Endothelial cell of umbilical vein (primary cell): ENCODE results near the gene RBMS1. TPM values are rescaled to one million over a fixed set of nuclear protein-coding genes. Genes with fewer than 3 reads are reported as not detected.

Experiments used
- BruUV-seq: library from RNA; stranded (reverse); fragments of 400-500 nt; replicated peaks from 2 replicates; lab custom pipeline; 2021; lab: Mats Ljungman, UMichigan
- CTCF ChIA-PET: fragments of 300-600, 350-600 bp; sonication (Branson Sonifier 250); formaldehyde crosslinking; loops from one replicate; lab custom pipeline; 2021; ENCODE audit warnings: antibody characterized with exemption, inconsistent platforms; lab: Charles Lee
- POLR2A ChIA-PET: fragments of 300-600, 350-600 bp; sonication (Branson Sonifier 250); formaldehyde crosslinking; loops from one replicate; lab custom pipeline; 2021; ENCODE audit warnings: antibody characterized with exemption, inconsistent platforms; lab: Charles Lee
- DNase-seq: peaks from one replicate; pipeline ENCODE4 v3.0.0-alpha.2; 2011; ENCODE audit warnings: low read depth, low spot score
- FAIRE-seq: peaks from 2 replicates; lab custom pipeline; 2011; peaks lifted over from hg19 to GRCh38; lab: Jason Lieb, UNC
- H2AFZ ChIP-seq: 2 replicates; pipeline ENCODE4 v1.6.0; 2012; ENCODE audit warnings: low read depth, low read length, control low read depth, inconsistent platforms
- H3K27ac ChIP-seq: 2 replicates; pipeline ENCODE4 v1.5.1; 2011; ENCODE audit warnings: low read depth, mild to moderate bottlenecking, control low read depth, low read length, moderate library complexity; ENCODE audit not compliant: insufficient read depth
- H3K27me3 ChIP-seq, 2 experiments: 2 replicates each; pipeline versions ENCODE4 v1.6.0 to v1.6.1; 2011; ENCODE audit warnings: low read length in 2 of 2, mixed read lengths in 1 of 2; ENCODE audit not compliant: control insufficient read depth in 2 of 2, insufficient read depth in 2 of 2
- H3K36me3 ChIP-seq, 2 experiments: 2 replicates in 1 of 2; 3 replicates in 1 of 2; pipeline ENCODE4 v1.5.1; 2011; ENCODE audit warnings: low read length in 2 of 2, mild to moderate bottlenecking in 1 of 2, moderate library complexity in 1 of 2; ENCODE audit not compliant: control insufficient read depth in 2 of 2, insufficient read depth in 2 of 2; ENCODE audit errors: extremely low read depth in 1 of 2
- H3K4me1 ChIP-seq: 3 replicates; pipeline ENCODE4 v1.5.1; 2011; ENCODE audit warnings: mild to moderate bottlenecking, low read length; ENCODE audit not compliant: control insufficient read depth, insufficient read depth; ENCODE audit errors: extremely low read depth
- H3K4me2 ChIP-seq: 2 replicates; pipeline ENCODE4 v1.6.1; 2011; ENCODE audit warnings: low read length, control low read depth, mixed read lengths; ENCODE audit not compliant: insufficient read depth
- H3K4me3 ChIP-seq, 3 experiments: fragments of 200-600 bp in 1 of 3; sonication (generic), shearing (Covaris generic) in 1 of 3; replicated peaks in 1 of 3; 2 replicates each; pipeline ENCODE4 v1.5.1; 2011 to 2016; ENCODE audit warnings: control low read depth in 3 of 3, low read length in 3 of 3, mild to moderate bottlenecking in 2 of 3, inconsistent platforms in 1 of 3, low read depth in 1 of 3, moderate library complexity in 1 of 3; ENCODE audit not compliant: insufficient read depth in 1 of 3
- H3K79me2 ChIP-seq: 2 replicates; pipeline ENCODE4 v1.6.0; 2012; ENCODE audit warnings: low read length, inconsistent platforms; ENCODE audit not compliant: control insufficient read depth, insufficient read depth
- H3K9ac ChIP-seq: replicated peaks from 2 replicates; pipeline ENCODE3; 2011; ENCODE audit warnings: low read length, control low read depth; ENCODE audit not compliant: insufficient read depth; ENCODE audit errors: extremely low read depth
- H3K9me1 ChIP-seq: replicated peaks from 3 replicates; pipeline ENCODE4 v1.6.0; 2011; ENCODE audit warnings: mild to moderate bottlenecking, low read length; ENCODE audit not compliant: control insufficient read depth, insufficient read depth; ENCODE audit errors: extremely low read depth
- H3K9me3 ChIP-seq: replicated peaks from 2 replicates; pipeline ENCODE4 v1.5.1; 2012; ENCODE audit warnings: low read length, inconsistent platforms; ENCODE audit not compliant: control insufficient read depth, insufficient read depth
- H4K20me1 ChIP-seq: replicated peaks from 2 replicates; pipeline ENCODE3; 2011; ENCODE audit warnings: mild to moderate bottlenecking, low read length; ENCODE audit not compliant: control insufficient read depth, insufficient read depth; ENCODE audit errors: extremely low read depth
- CTCF ChIP-seq, 2 donors: IDR thresholded peaks; 1 replicate in 1 of 2; 2 replicates in 1 of 2; pipeline ENCODE4 v1.5.1; 2011; ENCODE audit warnings: low read length in 2 of 2, mild to moderate bottlenecking in 2 of 2, moderate library complexity in 2 of 2, control low read depth in 1 of 2, inconsistent platforms in 1 of 2, low read depth in 1 of 2; ENCODE audit not compliant: insufficient read depth in 1 of 2; ENCODE audit errors: extremely low read depth in 1 of 2
- EZH2 ChIP-seq: IDR thresholded peaks from 2 replicates; pipeline ENCODE4 v1.6.1; 2012; ENCODE audit warnings: borderline replicate concordance, low read depth, mild to moderate bottlenecking, moderate library complexity, low read length, inconsistent platforms; ENCODE audit not compliant: severe bottlenecking
- FOS ChIP-seq: IDR thresholded peaks from 2 replicates; pipeline ENCODE4 v1.6.1; 2011; ENCODE audit warnings: mild to moderate bottlenecking, low read length, moderate library complexity, borderline replicate concordance; ENCODE audit not compliant: insufficient read depth
- GATA2 ChIP-seq: IDR thresholded peaks from 2 replicates; pipeline ENCODE4 v1.7.0; 2011; ENCODE audit warnings: low read depth, mild to moderate bottlenecking, moderate library complexity, mixed read lengths, low read length; ENCODE audit not compliant: insufficient read length, insufficient read depth
- JUN ChIP-seq: IDR thresholded peaks from 2 replicates; pipeline ENCODE4 v1.6.1; 2011; ENCODE audit warnings: borderline replicate concordance, low read depth; ENCODE audit not compliant: insufficient read length, insufficient read depth
- MAX ChIP-seq: IDR thresholded peaks from 2 replicates; pipeline ENCODE4 v1.6.1; 2011; ENCODE audit not compliant: insufficient read depth, insufficient read length
- MYC ChIP-seq: IDR thresholded peaks from one replicate; pipeline ENCODE4 v1.6.1; 2011; ENCODE audit warnings: mild to moderate bottlenecking, low read depth, low read length
- POLR2A ChIP-seq: IDR thresholded peaks from 2 replicates; pipeline ENCODE4 v1.6.1; 2012; ENCODE audit warnings: low read depth, mild to moderate bottlenecking, control low read depth, low read length
- POLR2AphosphoS5 ChIP-seq: IDR thresholded peaks from 2 replicates; pipeline ENCODE4 v1.6.1; 2012; ENCODE audit warnings: low read depth, mild to moderate bottlenecking, control low read depth, low read length, moderate library complexity; ENCODE audit not compliant: insufficient read depth
- dilution Hi-C: fragments of 300-500 bp; cut with MboI; formaldehyde crosslinking; loops from one replicate; pipeline ENCODE4 v1.15.0; 2019; ENCODE audit warnings: low sequenced_read_pairs; ENCODE audit not compliant: extremely low pct_ligation_motif_present
- intact Hi-C: fragments of 100-400 bp; cut with micrococcal nuclease; formaldehyde crosslinking; loops from one replicate; pipeline ENCODE4 v1.10.0; 2022
- polyA plus RNA-seq, 4 experiments: library from polyadenylated mRNA; depleted of rRNA in 3 of 4; stranded (reverse) in 3 of 4; unstranded in 1 of 4; fragments of >200 nt; gene quantifications; 2 replicates each; pipeline versions ENCODE4 v1.2.1 to v1.2.3, GENCODE V29; 2011 to 2012; ENCODE audit warnings: missing spikeins in 1 of 4
- total RNA-seq: library from RNA; stranded (reverse); gene quantifications from 2 replicates; pipeline ENCODE4 v1.2.3, GENCODE V29; 2021

Gene RBMS1
- total and polyA plus RNA-seq, 2 donors (not counting 3 experiments of a cell fraction or from before 2014, with no cell fraction given) = 60.0 to 93.3 TPM

- no peak overlapping the region for H3K27ac ChIP-seq
Measured at GRCh38 chr2:160339726-160340125, 153.9 kb downstream of the RBMS1 start.

More at GRCh38 chr2:160339726-160340125, 153.9 kb downstream of the RBMS1 start:
- H3K79me2 ChIP-seq = peaks cover 94% of the 10 kb centered on the region
- no peaks in the 10 kb centered on the region for H3K9me1 ChIP-seq
- ChIA-PET CTCF (interaction anchor here (1.4 to 2.4 kb wide), 5 partner anchors 16 to 724 kb away, joined by 3 to 8 read pairs (median 5); no protein-coding TSS in a partner anchor), POLR2A (no interaction called here)
- TF ChIP-seq FOS (no peak), EZH2 (no peak), CTCF (IDR thresholded peaks at IDR 0.05; ENCODE audit: extremely low read depth in 1 of 2, insufficient read depth in 1 of 2, low read depth in 1 of 2, low read length in 2 of 2) (no peak), GATA2 (no peak), JUN (no peak), POLR2A (no peak), MAX (no peak), POLR2AphosphoS5 (no peak), MYC (no peak)
- H3K9ac ChIP-seq = no peak overlapping the region
- H4K20me1 ChIP-seq = no peaks in the 10 kb centered on the region
- dilution Hi-C loops (no loop called here), intact Hi-C loops (no loop called here)
- no peak overlapping the region for H3K4me3 ChIP-seq
- no peak overlapping the region for H3K4me2 ChIP-seq
- H3K4me1 ChIP-seq = peaks cover 11% of the 10 kb centered on the region
- no peak overlapping the region for H2AFZ ChIP-seq
- H3K36me3 ChIP-seq = no peaks in the 10 kb centered on the region
- no peaks in the 10 kb centered on the region for H3K27me3 ChIP-seq
- no TSS peak for BruUV-seq
- DNase-seq (no peak), FAIRE-seq (no peak)
- H3K9me3 ChIP-seq = no peaks in the 10 kb centered on the region
